ENCODE data around the gene CCDC92. TPM values are rescaled to one million over a fixed set of nuclear protein-coding genes. Genes with fewer than 3 reads are reported as not detected.

CCDC92 gene
- total and polyA plus RNA-seq, 8 donors = 3.5 to 32.6 (median 20.9) TPM

GRCh38 chr12:124013073-124013472, 40.4 kb upstream of the CCDC92 start:
- H3K9me3 ChIP-seq = no peaks in the 10 kb centered on the region
- H3K4me1 ChIP-seq = peaks cover 0 to 8% (median 3%) of the 10 kb centered on the region in 4 donors
- H3K27ac ChIP-seq = no peak overlapping the region
- no peak overlapping the region for H3K4me3 ChIP-seq
- WGBS, 5 donors = 87 to 95% (median 91%) methylated on average over 7 of the region's 7 CpGs
- H3K36me3 ChIP-seq = peaks cover 24 to 55% (median 47%) of the 10 kb centered on the region in 4 donors
- TF ChIP-seq CTCF (IDR thresholded peaks at IDR 0.05) (no peak), POLR2A (IDR thresholded peaks at IDR 0.05) (no peak), POLR2AphosphoS5 (IDR thresholded peaks at IDR 0.05) (no peak), EP300 (IDR thresholded peaks at IDR 0.05) (no peak)
- intact Hi-C loops (cut with DNase I; ENCODE audit: low total_unique reads) = no loop called here
- DNase-seq = no peak
- no peaks in the 10 kb centered on the region for H3K27me3 ChIP-seq

GRCh38 chr12:124011435-124012115, 38.9 kb upstream of the CCDC92 start:
- intact Hi-C loops (cut with DNase I; ENCODE audit: low total_unique reads) = no loop called here
- H3K27ac ChIP-seq = no peak overlapping the region
- no peaks in the 10 kb centered on the region for H3K27me3 ChIP-seq
- H3K36me3 ChIP-seq = peaks cover 24 to 69% (median 53%) of the 10 kb centered on the region in 4 donors
- H3K4me1 ChIP-seq = peaks cover 0 to 22% (median 10%) of the 10 kb centered on the region in 4 donors
- H3K9me3 ChIP-seq = no peaks in the 10 kb centered on the region
- WGBS, 5 donors = 66 to 73% (median 70%) methylated on average over 8 of the region's 8 CpGs
- H3K4me3 ChIP-seq = no peak overlapping the region
- TF ChIP-seq CTCF (IDR thresholded peaks at IDR 0.05) = no peak
- no peak for TF ChIP-seq POLR2A (IDR thresholded peaks at IDR 0.05)
- no peak for TF ChIP-seq EP300 (IDR thresholded peaks at IDR 0.05)
- no peak for TF ChIP-seq POLR2AphosphoS5 (IDR thresholded peaks at IDR 0.05)
- DNase-seq = no peak

GRCh38 chr12:124010687-124011086, 38.1 kb upstream of the CCDC92 start:
- peaks cover 0 to 31% (median 10%) of the 10 kb centered on the region in 4 donors for H3K4me1 ChIP-seq
- no peak for TF ChIP-seq POLR2A (IDR thresholded peaks at IDR 0.05)
- no peak for TF ChIP-seq CTCF (IDR thresholded peaks at IDR 0.05)
- no peak for TF ChIP-seq POLR2AphosphoS5 (IDR thresholded peaks at IDR 0.05)
- TF ChIP-seq EP300 (IDR thresholded peaks at IDR 0.05) = no peak
- WGBS, 5 donors = 83 to 87% (median 84%) methylated on average over 3 of the region's 3 CpGs

GRCh38 chr12:124009781-124010180, 37.1 kb upstream of the CCDC92 start:
- no peak overlapping the region for H3K4me3 ChIP-seq
- no peak for DNase-seq
- no peaks in the 10 kb centered on the region for H3K27me3 ChIP-seq
- H3K27ac ChIP-seq = no peak overlapping the region
- TF ChIP-seq EP300 (IDR thresholded peaks at IDR 0.05) (no peak), CTCF (IDR thresholded peaks at IDR 0.05) (no peak), POLR2A (IDR thresholded peaks at IDR 0.05) (no peak), POLR2AphosphoS5 (IDR thresholded peaks at IDR 0.05) (no peak)
- intact Hi-C loops (cut with DNase I; ENCODE audit: low total_unique reads) = no loop called here
- whole genome bisulfite sequencing, 5 donors = 82 to 97% (median 90%) methylated on average over 6 of the region's 6 CpGs
- H3K9me3 ChIP-seq = no peaks in the 10 kb centered on the region
- H3K36me3 ChIP-seq = peaks cover 24 to 81% (median 61%) of the 10 kb centered on the region in 4 donors
- peaks cover 0 to 32% (median 10%) of the 10 kb centered on the region in 4 donors for H3K4me1 ChIP-seq

More at GRCh38 chr12:124010687-124011086, 38.1 kb upstream of the CCDC92 start:
- intact Hi-C loops (cut with DNase I; ENCODE audit: low total_unique reads) = no loop called here
- H3K27me3 ChIP-seq = no peaks in the 10 kb centered on the region
- no peaks in the 10 kb centered on the region for H3K9me3 ChIP-seq
- H3K27ac ChIP-seq = no peak overlapping the region
- no peak for DNase-seq
- H3K4me3 ChIP-seq = no peak overlapping the region
- H3K36me3 ChIP-seq = peaks cover 24 to 77% (median 59%) of the 10 kb centered on the region in 4 donors
